PC-9 (cell line): Measurements from ENCODE around the gene AGPAT3.

Experiments
- CTCF ChIP-seq: fragments of 200-600 bp; sonication (generic); conservative IDR thresholded peaks from 2 replicates; pipeline ENCODE4 v1.6.1; 2017; ENCODE audit warnings: mixed run types, antibody characterized with exemption, mild to moderate bottlenecking, moderate library complexity
- EZH2 ChIP-seq: fragments of 200-600 bp; sonication (generic); IDR thresholded peaks from 2 replicates; pipeline ENCODE4 v1.8.0; 2017; ENCODE audit warnings: antibody characterized with exemption, low read depth

GRCh38 chr21:43889069-43889468 is 24.0 kb downstream of the AGPAT3 start:
- TF ChIP-seq CTCF: no peak
- TF ChIP-seq EZH2: no peak
